HG03066 (cell line): ENCODE results near the gene RPUSD1.
"Not testable (repeated sequence)": the region's sequence is repeated elsewhere in the genome, so short reads cannot be mapped to it uniquely, and the experiment has no call there.

ENCODE experiments used
- ATAC-seq: cut with Tn5 transposase; IDR thresholded peaks from one replicate; pipeline ENCODE4 v1.9.1; 2021; ENCODE audit warnings: low read depth; ENCODE audit not compliant: unreplicated experiment

The RPUSD1 gene

DNA sequence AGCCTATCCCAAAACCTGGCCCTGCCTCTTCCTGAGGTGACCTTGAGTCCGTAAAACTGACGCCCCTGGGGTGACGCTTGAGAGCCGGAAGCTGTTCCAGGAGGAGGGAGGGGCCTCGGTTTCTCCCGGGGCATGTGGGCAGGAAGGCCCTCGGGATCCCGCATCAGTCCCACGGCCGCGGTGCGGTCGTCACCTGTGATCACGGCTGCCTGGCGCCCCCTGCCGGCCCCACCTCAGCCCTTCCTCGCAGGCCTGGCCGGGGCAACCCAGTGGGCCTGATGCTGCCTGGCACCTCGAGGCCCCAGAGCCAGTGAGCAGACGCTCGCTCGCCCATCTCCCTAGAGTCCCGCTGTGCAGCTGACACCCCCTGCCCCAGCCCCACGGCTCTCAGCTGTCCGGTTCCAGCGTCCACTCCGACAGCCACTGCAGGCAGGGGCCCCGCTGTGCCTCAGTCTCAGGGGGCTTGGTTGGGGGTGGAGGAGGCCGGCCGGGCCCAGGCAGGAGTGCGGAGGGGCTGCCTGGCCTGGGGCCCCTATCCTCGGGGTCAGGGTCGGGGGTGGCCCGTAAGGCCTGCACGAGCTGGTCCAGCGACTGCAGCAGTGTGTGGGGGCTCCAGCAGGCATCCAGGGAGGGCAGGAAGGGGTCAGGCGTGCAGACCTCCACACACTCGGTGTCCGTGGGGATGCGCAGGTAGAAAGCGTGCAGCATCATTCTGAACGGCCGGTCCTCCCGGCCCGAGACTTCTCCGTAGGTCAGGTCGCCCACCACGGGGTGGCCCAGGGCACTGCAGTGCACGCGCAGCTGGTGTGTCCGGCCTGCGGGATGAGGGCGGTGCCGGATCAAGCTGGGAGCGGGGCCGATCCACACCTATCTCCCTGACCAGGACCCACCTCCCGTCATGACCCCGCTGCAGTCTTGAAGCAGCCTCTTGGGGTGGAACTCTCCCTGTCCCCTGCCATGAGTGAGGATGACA lies 2.3 kb downstream of the RPUSD1 start:
- ATAC-seq = no peak

DNA sequence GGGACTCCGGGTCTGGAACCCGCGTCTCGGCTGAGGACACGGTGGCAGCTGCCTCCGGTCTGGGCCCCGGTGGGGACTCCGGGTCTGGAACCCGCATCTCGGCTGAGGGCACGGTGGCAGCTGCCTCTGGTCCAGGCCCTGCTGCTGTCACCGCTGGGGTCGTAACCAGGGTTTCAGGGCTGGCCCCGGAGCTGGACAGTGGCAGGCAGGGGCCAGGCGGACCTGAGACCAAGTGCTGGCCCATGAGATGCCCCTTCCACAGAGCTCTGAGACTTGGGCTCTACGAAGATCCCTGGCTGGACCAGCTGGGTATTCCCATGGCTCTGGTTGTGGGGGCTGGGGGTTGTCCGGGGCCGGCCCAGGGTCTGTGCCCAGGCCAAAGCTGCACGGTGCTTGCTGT lies 3.8 kb downstream of the RPUSD1 start:
- no peak for ATAC-seq

- no peak for ATAC-seq
Observed at GRCh38 chr16:783404-784161, 4.6 kb downstream of the RPUSD1 start.

- ATAC-seq = no peak
Observed at GRCh38 chr16:782766-783403, 5.3 kb downstream of the RPUSD1 start.

- ATAC-seq = no peak
Observed at GRCh38 chr16:782258-782657, 5.9 kb downstream of the RPUSD1 start.

GRCh38 chr16:781346-782010 lies 6.7 kb downstream of the RPUSD1 start:
- no peak for ATAC-seq

DNA sequence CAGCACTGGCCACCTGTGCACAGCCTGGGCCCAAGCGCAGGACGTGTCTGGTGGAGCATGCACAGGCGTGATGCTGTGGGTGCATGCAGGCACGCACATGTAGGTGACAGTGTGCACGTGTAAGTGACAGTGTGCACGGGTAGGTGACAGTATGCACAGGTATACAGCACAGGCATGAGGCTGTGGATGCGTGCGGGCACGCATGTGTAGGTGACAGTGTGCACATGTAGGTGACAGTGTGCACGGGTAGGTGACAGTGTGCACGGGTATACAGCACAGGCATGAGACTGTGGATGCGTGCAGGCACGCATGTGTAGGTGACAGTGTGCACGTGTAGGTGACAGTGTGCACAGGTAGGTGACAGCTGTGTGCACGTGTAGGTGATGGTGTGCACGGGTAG lies 7.9 kb downstream of the RPUSD1 start:
- no peak for ATAC-seq

DNA sequence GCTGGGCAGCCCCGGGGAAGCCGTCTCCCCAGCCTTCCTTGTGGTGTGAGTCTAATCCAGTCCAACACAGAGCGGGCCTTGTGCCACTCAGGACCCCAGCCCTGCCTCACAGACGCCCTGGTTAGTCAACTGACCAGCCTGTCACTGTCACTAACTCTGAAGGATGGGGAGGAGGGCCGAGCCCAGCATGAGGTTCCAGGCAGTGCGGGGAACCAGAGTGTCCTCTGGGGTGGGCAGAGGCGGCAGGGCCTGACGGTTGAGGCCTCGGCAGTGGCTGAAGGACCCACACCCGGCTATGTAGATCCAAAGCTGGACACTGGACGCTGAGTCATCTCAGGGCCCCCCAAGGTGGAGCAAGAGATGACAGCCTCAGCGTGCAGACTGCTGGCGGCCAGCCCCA lies 8.6 kb downstream of the RPUSD1 start:
- ATAC-seq = no peak

DNA sequence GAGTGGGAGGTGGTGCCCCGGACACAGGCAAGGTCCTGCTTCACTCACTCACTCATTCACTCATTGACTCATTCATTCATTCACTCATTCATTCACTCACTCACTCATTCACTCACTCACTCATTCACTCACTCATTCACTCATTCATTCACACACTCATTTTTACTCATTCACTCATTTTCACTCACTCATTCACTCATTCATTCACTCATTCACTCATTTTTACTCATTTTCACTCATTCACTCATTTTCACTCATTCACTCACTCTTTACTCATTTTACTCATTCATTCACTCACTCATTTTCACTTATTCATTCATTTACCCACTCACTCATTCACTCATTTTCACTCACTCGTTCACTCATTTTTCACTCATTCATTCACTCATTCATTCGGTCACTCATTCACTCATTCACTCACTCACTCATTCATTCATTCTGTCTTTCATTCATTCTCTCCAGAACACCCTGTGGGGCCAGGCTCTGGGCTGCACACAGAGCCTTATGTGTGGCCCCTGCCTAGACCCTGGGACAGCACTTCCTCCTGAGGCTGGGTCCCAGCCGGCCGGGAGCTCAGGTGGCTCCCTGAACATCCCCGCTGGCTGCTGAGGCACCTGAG lies 9.2 kb downstream of the RPUSD1 start:
- no peak for ATAC-seq

DNA sequence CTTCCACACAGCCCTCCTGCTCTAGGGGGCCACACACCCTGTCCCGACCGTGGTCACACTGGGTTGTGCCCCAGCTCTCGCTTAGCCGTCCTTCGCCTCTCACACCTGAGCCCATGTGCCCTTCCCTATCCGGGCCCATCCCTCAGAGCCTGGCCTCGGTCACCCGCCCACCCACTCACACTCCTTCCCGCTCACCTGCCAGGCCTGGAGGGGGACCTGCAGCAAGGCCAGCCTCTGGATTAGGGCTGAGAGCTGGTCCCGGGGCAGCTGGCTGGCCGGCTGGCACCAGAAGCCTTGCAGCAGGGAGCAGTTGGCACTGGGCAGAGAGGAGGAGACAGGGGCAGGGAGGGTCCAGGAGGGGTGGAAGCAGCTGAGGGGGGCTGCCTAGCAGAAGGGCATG lies 9.7 kb downstream of the RPUSD1 start:
- no peak for ATAC-seq

DNA sequence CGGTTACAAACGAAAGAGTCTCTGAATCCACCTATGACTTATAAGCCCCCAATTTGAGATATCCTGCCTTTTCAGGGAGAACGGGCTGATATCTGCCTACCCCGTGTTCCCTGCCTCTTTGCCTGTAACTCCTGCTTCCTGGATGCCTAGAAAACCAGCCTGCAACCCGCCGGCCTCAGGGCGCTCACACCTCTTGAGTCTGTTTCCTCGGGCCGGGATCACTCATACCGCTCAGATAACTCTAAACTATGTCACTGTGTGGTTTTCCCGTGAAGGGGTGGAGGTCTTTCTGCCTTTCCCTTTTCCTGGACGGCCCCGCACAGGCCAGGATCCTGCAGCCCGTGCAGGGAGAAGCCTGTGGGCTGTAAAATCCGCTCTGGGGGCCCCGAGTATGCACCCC lies 10.4 kb downstream of the RPUSD1 start:
- ATAC-seq = no peak

GRCh38 chr16:776824-777223 lies 11.4 kb downstream of the RPUSD1 start:
- no peak for ATAC-seq

DNA sequence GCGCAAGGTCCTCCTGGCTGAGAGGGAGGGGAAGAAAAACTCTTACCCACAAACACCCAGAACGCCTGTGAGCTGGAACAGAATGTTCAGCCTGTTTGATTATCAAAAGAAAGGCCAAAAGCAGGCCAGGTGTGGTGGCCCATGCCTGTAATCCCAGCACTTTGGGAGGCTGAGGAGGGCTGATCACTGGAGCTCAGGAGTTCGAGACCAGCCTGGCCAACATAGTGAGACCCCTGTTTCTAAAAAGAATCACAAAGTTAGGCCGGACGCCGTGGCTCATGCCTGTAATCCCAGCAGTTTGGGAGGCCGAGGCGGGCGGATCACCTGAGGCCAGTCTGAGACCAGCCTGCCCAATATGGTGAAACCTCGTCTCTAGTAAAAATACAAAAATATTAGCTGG lies 11.9 kb downstream of the RPUSD1 start:
- ATAC-seq = not testable (repeated sequence)

DNA sequence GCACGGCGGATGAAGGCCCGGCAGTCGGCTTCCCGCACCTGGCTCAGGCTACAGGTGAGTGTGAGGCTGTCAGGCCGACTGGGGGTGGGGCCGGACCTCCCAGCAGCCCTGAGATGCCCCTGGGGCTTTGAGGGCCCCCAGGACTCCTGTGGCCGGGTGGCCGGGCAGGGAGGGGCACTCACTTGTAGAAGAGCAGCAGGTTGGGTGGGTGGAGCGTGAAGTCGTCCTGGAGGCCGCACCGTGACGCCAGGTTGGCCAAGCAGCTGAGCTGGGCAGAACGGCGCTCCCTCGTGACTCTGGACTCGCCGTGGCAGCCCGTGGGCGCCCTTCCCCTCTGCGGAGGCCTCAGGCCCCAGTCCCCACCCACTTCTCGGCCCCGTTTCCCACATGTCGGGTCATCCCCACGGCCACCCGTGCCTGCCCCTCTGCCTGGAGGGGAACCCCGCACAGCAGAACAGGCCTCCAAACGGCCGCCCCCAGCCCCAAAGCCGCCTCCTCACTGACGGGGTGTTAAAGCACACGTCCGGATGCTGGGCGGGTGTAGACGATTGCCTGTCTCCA lies 12.9 kb downstream of the RPUSD1 start:
- ATAC-seq = no peak

- no peak for ATAC-seq
Observed at GRCh38 chr16:774086-775001, 13.8 kb downstream of the RPUSD1 start.

GRCh38 chr16:772959-773358 lies 15.2 kb downstream of the RPUSD1 start:
- ATAC-seq = no peak

DNA sequence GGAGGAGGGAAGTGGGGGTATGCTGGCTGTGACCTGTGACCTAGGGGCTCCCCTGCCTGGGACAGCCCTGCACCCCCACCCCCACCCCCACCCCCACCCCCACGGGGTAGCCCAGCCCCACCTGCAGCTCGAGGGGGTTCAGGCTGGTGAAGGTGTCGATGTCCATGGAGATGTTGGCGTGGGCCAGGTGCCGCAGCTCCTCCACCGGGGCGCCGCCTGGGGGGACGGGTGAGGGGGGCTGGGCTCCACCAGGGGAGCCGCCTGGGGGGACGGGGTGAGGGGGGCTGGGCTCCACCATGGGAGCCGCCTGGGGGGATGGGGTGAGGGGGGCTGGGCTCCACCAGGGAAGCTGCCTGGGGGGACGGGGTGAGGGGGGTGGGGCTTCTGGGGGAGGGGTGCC lies 17.8 kb downstream of the RPUSD1 start:
- no peak for ATAC-seq

- ATAC-seq = no peak
Observed at GRCh38 chr16:769934-770333, 18.2 kb downstream of the RPUSD1 start.
